Stimulated activated naive CD4-positive, alpha-beta T cell (primary cell): Measurements from ENCODE around the gene RCHY1.
A peak's percentile ranks its signal among the peaks of the same experiment; 100 is the strongest.
"Not testable (repeated sequence)": the region's sequence is repeated elsewhere in the genome, so short reads cannot be mapped to it uniquely, and the experiment has no call there.

ENCODE experiments used
- DNase-seq, 6 experiments: peaks; one replicate each; lab custom pipeline; 2025; lab: John Stamatoyannopoulos, UW

The RCHY1 gene

DNA sequence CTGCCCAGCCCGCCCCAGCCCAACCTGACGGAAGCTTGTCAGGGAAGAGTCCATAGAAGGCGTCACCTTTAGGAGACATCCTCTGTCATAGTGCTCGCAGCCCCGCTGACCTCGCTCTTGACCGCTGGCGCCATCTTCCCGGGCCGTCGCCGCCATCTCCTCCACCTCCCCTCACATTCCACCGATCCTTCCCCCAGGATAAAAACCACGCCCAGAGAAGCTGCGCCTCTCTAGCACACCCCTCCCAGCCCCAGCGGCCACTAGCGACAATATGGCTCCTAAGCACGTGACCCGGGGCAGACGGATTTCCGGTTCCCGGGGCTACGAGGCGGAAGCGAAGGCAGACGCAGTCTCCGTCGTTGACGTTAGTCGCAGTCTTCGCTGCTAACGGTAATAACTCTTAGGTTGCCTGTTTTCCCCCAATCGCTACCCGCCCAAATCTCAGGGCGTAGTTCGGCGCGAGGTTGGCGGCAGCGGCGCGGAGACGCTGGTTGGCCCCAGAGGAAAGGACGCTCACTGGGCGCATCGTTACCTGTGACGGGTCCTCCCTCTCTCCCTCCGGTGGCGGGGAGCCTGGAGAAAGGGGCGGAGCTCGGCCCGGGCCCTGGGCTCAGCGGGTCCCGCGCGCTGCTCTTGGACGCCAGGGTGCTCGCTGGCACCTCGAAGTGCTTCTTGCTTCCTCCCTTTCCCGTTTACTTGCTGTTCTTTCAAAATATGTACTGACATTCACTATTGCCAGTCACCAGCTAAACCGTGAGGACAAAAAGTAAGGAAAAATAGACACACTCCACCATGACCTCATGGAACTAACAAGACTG is at the start of gene RCHY1, which contains the start of gene THAP6:
Gene RCHY1 (minus strand): TSS at position 273 of the 818 bp plus-strand sequence. CDS start 117 bp downstream, at position 156.
Gene THAP6 (plus strand): TSS at position 343 of the 818 bp plus-strand sequence. CDS start 980 bp downstream, outside the sequence.
- peak; percentile 89 to 95 (median 91) for DNase-seq

DNA sequence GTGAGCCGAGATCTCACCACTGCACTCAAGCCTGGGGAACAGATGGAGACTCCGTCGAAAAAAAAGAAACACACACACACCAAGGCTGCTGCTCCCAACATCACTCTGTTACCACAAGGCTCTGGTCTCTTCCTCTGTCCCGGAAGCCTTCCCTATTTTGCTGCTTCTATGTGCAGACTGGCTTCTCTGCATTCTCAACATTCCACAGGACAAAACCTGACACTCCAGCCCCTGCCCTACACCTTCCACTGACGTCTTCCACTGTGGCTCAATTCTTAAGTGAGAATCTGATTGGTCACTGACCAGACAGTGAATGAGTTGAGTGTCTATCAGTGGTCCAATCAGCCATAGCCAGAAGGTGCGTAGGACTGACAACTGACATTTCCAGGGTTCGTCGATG is 47.6 kb upstream of the RCHY1 start:
- DNase-seq = no peak

DNA sequence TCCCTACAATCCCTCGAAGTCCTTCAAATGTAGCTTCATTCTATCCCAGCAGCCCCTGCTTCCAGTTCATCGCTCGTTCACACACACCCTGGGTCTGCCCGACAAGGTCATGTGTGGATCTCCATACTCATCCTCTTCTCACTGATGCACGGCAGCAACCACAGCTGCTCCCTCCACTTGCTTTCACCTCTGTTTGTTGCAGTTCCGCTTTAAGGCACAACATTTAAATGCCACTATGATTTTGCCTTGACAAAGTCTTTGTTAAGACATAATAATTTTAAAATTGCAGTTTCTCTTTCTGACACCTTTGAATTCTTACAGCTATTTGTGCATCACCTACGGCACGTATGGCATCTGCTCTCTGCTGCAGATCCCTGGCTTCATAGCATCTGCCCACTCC is 43.5 kb upstream of the RCHY1 start:
- DNase-seq = no peak

DNA sequence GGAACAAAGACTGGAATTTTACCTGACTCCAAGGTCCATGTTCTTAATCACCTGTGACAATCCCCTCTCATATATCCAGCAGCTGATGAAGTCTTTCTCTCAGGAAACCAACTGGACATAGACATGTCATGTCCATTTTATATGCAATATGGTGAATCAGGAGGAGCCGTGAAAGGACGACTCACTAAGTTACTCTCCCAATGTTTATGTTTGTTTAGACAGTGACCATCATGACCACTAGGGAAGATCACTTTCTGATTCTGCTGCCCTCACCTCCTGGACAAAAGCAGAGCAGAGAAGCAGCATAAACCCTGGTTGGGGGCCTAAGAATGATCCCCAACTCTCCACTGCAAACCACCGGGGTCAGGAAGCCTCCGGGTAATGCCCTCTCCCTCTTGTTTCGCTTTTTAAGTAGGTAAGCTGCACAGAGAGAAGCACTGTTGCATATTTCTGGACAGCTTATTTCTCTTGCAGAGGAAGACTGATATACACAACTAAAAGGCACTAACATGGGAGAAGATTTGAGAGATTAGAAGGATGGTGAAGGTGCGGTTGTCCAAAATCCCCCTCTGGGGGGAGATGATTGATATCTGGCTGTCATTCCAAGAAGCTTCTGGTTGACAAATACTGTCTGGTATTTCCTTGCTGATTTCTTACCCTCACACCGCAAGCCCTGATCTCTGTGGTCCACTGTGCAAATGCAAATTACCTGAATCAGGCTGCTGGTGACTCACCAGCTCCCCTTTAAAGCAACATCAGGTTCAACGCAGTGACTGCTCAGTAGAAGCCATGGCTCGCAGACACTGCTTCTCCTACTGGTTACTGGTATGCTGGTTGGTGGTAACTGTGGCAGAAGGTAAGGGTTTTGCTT is 41.3 kb upstream of the RCHY1 start, which contains the start of gene ODAPH:
Gene ODAPH (plus strand): TSS at position 773 of the 871 bp plus-strand sequence. CDS start 17 bp downstream, at position 790.
- DNase-seq = no peak

DNA sequence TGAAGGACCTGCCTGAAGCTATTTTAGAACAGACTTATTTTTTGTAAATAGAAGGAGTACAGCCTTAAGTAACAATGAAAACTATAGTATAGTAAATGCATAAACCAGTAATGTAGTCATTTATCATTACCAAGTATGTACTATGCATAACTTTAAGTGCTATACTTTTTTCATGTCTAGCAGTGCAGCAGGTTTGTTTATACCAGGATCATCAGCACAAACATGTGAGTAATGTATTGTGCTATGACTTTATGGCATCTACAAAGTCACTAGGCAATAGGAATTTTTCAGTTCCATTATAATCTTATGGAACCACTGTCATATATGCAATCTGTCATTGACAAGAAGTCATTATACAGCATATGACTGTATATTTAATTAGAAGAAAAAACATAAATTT is 38.2 kb upstream of the RCHY1 start:
- no peak for DNase-seq

DNA sequence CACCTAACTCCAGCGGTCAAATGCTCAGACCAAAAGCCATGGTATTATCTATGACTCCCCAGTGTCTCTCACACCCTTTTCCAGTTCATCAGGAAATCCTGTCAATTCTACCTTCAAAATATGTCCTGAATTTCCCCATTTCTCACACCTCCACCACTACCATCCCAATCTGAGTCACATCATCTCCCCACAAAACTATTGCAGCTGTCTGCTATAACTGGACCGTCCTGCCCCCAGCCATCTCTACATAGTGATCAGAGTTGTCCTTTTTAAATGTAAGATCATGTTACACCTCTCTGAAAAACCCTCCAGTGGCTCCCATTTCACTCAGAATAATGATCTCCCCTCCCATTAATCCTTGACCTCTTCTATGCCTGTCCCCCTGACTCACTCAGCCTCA is 34.8 kb upstream of the RCHY1 start:
- DNase-seq = no peak

DNA sequence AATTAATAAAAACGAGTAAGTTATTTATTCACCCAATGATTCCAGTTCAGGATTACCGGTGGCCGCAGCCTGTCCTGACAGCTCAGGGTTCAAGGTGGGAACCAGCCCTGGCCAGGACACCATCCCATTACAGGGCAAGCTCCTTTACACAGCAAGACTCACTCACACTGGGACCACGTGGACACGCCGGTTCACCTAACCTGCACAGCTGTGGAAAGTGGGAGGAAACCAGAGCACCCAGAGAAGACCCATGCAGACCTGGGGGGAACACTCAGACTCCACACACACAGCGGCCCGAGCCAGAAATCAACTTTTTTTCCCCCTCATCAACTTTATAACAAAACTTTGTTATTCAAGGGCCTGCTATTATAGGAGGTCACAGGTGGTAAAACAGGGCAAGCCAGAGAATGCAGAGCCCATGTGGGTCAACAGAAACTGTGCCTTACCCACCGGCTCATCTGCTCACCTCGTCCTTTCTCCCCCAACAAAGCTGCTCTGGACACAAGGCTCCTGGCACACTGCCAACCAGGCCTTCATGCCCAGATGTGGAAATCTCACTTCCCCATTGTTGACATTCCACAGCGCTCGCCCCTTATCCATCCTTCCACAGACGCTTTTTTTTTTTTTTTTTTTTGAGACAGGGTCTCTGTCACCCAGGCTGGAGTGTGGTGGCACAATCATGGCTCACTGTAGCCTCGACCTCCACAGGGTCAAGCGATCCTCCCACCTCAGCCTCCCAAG is 33.6 kb upstream of the RCHY1 start:
- no peak for DNase-seq

DNA sequence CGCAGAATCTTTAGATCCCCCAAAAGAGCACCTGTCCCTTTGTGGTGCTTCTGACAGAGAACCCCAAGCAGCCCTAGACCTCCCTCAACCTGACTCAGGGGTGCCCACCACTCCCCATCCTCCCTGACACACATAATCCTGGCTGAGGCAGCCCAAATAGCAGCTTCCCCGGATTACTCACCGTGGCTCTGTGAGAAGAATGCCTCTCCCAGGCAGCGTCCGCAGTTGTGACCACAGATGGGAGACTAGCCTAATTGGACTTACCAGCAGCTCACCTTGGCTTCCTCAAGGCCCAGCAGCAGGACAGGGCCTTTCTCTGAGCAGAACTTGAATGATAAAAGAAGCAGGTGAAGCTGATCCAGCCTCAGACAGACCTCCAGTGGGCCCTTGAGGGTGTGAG is 31.3 kb upstream of the RCHY1 start:
- DNase-seq = no peak

DNA sequence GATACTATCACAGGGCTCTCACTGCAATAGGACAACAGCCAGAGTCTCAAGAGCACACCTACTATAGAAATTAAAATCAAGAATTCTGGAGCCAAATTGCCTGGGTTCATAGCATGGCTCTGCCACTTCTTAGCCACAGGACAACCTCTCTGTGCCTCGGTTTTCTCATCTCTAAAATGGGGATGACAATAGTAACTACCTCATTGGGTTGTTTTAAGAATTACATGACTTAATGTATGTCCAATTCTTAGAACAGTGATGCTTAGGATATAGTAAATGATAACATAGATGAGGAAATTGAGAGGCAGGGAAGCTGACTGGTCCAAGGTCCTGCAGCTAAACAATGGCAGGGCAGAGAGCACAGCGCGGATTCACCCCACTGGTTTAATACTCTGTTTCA is 30.7 kb upstream of the RCHY1 start:
- DNase-seq = no peak

DNA sequence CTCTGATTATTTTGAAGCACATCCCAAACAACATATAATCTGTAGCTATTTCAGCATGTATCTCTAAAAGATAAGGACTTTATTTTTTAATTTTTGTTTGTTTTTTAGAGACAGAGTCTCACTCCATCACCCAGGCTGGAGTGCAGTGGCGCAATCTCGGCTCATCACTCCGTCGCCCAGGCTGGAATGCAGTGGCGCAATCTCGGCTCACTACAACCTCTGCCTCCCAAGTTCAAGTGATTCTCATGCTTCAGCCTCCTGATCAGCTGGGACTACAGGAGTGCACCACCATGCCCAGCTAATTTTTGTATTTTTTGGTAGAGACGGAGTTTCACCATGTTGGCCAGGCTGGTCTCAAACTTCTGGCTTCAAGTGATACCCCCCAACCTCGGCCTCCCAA is 30.0 kb upstream of the RCHY1 start:
- not testable (repeated sequence) for DNase-seq

- no peak for DNase-seq
Observed at GRCh38 chr4:75542824-75543223, 28.6 kb upstream of the RCHY1 start.

DNA sequence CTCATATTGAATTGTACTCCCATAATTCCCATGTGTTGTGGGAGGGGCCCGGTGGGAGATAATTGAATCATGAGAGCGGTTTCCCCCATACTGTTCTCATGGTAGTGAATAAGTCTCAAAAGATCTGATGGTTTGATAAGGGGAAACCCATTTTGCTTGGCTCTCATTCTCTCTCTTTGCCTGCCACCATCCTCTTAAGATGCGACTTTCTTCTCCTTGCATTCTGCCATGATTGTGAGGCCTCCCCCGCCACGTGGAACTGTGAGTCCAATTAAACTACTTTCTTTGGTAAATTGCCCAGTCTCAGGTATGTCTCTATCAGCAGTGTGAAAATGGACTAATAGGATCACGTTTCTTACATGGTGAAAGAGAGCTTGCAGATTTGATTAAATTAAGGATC is 23.1 kb upstream of the RCHY1 start:
- not testable (repeated sequence) for DNase-seq

- not testable (repeated sequence) for DNase-seq
Observed at GRCh38 chr4:75533926-75534325, 19.7 kb upstream of the RCHY1 start.

GRCh38 chr4:75533339-75533887 is 19.2 kb upstream of the RCHY1 start:
- not testable (repeated sequence) for DNase-seq

GRCh38 chr4:75531536-75532143 is 17.4 kb upstream of the RCHY1 start:
- DNase-seq = not testable (repeated sequence)

DNA sequence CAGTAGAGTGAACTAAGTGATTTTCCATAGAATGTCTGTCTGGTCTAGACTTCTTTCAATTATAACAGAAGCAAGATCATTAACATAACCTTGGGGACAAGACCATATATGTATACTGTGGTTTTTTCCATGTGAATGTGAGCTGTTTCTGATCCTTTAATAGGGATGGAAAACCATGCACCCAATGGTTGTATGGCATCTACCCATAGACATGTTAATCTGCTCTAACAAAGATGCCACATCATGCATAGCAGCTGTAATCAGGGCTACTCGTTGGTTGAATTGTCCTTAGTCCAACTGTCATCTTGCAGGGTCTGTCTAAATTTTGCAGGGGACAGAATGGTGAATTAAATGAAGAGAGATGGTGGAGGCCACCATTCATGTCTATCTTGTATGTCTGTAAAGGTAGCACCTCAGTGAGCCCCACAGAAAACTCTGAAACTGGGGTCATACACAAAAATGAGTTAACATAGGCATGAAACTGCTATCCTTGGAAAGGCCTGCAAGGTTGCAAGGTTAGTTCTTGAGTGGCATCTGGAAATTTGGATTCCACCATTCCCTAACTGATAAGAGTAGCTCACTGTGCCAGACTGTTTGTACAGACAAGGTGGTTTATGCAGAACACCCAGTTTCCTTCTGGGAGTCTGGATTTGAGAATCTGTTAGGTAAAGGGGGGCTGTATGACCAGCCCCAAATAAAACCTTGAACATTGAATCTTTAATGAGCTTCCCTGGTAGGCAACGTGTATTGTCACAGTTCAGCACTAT is 16.5 kb upstream of the RCHY1 start:
- DNase-seq = no peak

GRCh38 chr4:75527482-75527881 is 13.3 kb upstream of the RCHY1 start:
- DNase-seq = no peak

GRCh38 chr4:75525910-75526309 is 11.7 kb upstream of the RCHY1 start:
- no peak for DNase-seq

GRCh38 chr4:75525086-75525485 is 10.9 kb upstream of the RCHY1 start:
- DNase-seq = no peak

GRCh38 chr4:75519452-75519851 is 5.2 kb upstream of the RCHY1 start:
- DNase-seq = not testable (repeated sequence)
